Measurements from ENCODE around the gene SNF8.
A peak's percentile ranks its signal among the peaks of the same experiment; 100 is the strongest.

SNF8 gene

GRCh38 chr17:48929812-48930165 lies 14.9 kb downstream of the SNF8 start:
- DNase-seq (ENCODE audit: low spot score) (no peak), FAIRE-seq (no peak)

- FAIRE-seq: no peak
Observed at GRCh38 chr17:48928876-48929811, 15.5 kb downstream of the SNF8 start.

GRCh38 chr17:48927978-48928745 lies 16.5 kb downstream of the SNF8 start:
- DNase-seq (ENCODE audit: low spot score): no peak
- FAIRE-seq: no peak

More at GRCh38 chr17:48928876-48929811, 15.5 kb downstream of the SNF8 start:
- DNase-seq (ENCODE audit: low spot score): peak; percentile 6

GRCh38 chr17:48925991-48926342 lies 18.7 kb downstream of the SNF8 start:
- FAIRE-seq (no peak), DNase-seq (ENCODE audit: low spot score) (no peak)

DNA sequence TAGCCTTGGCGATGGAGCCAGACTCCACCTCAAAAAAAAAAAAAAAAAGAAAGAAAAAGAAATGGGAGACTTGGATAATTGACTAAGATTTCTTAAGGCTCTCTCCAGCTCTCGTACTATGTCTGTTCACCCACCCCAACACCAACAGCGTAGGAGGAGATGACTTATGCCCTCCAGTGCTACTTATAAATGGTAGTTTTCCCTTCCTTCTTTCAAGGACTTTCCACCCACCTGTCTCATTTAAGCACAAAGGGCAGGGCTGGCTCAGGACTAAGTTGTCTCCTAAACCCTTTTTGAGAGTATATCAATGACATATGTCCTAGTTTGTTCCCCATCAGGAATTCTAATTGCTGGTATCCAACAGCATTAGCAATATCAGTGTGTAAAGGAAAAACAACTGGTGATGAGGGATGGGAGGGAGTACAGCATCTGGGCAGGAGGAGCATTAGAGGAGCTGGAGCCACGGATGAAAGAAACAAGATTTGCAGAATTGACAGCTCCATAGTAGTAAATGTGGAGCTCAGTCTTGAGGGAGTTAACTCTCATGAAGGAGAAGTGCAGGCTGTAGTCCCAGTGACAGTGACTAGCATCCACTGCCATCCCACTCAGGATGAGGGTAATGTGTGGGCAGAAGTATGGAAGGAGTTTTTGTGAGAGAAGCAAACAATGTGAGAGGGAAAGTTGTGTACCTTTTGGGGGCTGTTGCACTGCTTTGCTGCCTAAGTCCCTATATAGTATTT lies 19.2 kb downstream of the SNF8 start:
- no peak for FAIRE-seq

GRCh38 chr17:48915459-48916282 lies 29.0 kb downstream of the SNF8 start:
- peak; percentile 77 for DNase-seq (ENCODE audit: low spot score)
- FAIRE-seq: peak; percentile 65

More for the DNA sequence above, 19.2 kb downstream of the SNF8 start:
- DNase-seq (ENCODE audit: low spot score): no peak

DNA sequence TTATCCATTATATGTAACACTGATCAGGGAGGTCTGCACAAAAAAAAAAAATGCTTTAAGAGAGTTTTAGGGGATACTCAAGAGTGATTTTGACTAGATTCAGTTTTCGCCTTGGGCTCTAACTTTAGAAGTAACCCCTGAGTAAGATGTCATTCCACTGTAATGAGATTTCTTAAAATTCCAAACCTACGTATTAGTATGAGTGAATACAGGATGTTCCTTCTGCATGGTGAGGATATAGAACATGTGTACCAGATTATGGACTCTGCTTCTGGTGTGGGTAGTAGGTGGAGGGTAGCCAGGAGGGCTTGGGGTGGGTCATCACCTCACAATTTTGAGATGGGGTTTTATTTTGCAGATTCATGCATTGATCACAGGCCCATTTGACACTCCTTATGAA lies 32.2 kb downstream of the SNF8 start:
- DNase-seq (ENCODE audit: low spot score): no peak
- FAIRE-seq: no peak

DNA sequence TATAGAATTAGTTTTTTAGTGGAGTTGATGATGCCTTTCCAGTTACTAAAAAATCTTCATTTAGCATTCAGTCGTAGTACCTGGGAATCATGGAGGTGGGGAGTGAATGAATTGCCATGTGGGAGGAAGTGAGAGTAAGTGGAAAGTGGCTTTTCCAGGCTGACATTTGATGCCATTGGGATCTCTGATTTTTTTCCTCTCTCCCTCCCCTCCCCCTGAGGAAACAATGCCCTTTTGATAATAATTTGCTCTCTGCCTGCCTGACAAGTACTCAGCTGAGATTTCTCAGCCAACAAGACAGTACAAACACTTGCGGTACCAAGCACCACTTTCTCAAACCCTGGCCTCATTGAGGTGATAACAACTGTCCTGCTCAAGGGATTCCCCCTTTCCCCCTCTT lies 34.3 kb downstream of the SNF8 start:
- FAIRE-seq (no peak), DNase-seq (ENCODE audit: low spot score) (no peak)

GRCh38 chr17:48909783-48910182 lies 34.9 kb downstream of the SNF8 start:
- no peak for DNase-seq (ENCODE audit: low spot score)
- no peak for FAIRE-seq

- peak; percentile 64 for DNase-seq (ENCODE audit: low spot score)
- FAIRE-seq: no peak
Observed at GRCh38 chr17:48908853-48909394, 35.7 kb downstream of the SNF8 start.

- FAIRE-seq: peak; percentile 55
- DNase-seq (ENCODE audit: low spot score): peak; percentile 77
Observed at GRCh38 chr17:48908047-48908843, 36.4 kb downstream of the SNF8 start, which contains the start of gene UBE2Z. TSS of gene UBE2Z (plus strand) at chr17:48908407. CDS start at chr17:48908504, 97 bp downstream.

GRCh38 chr17:48907713-48908046 lies 37.0 kb downstream of the SNF8 start:
- FAIRE-seq (no peak), DNase-seq (ENCODE audit: low spot score) (peak; percentile 54)

GRCh38 chr17:48905987-48906515 lies 38.6 kb downstream of the SNF8 start:
- DNase-seq (ENCODE audit: low spot score): no peak

DNA sequence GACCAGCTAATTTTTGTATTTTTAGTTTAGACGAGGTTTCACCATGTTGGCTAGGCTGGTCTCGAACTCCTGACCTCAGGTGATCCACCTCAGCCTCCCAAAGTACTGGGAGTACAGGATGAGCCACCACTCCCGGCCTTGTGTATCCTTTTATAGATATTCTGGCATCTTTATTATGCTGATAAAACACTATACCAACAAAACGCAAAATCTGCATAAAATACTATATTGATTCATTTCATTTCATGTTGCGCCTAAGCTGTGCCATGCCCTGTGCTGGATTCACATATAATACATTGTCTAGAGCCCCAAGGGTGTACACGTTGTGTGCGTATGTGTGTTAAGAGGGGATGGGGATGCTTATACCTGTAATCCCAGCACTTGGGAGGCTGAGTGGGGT lies 40.2 kb downstream of the SNF8 start:
- FAIRE-seq (no peak), DNase-seq (ENCODE audit: low spot score) (no peak)

More at GRCh38 chr17:48905987-48906515, 38.6 kb downstream of the SNF8 start:
- no peak for FAIRE-seq

GRCh38 chr17:48903401-48903800 lies 41.2 kb downstream of the SNF8 start:
- DNase-seq (ENCODE audit: low spot score) (no peak), FAIRE-seq (no peak)

DNA sequence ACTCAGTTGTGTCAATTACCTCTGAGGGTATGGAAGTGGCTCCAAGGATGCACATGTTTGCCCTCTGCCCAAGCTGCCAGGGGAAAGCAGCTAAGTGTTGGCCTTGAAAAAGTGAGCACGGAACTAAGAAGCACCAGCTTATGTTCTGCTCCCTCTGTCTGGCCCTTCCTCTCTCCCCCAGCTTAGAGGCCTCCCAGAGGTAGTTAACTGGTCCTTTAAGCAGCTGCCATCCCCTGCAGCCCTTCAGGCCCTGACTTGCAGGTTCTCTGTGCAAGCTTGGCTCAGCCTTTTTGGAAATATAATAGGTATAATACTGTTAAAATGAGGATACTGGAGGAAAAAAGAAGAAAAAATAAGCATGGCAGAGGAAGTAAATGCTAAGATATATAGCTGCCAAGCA lies 43.4 kb downstream of the SNF8 start:
- FAIRE-seq: no peak
- DNase-seq (ENCODE audit: low spot score): no peak

DNA sequence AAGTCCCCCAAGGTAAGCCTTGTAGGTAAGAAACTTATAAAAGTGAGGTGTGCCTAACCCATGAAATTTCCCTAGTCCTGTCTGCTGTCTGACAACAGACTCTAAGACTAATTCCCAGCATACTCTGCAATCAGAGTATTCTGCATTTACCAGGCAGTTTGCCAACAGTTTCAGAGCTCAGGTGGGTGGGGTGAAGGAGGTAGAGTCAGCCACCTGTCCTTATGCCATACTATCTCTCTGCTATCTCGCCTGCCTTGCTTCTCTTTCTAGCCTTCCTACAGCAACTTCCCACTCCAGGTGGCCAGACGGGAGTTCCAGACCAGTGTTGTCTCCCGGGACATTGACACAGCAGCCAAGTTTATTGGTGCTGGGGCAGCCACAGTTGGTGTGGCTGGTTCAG lies 49.8 kb downstream of the SNF8 start:
- no peak for FAIRE-seq
- DNase-seq (ENCODE audit: low spot score): no peak

DNA sequence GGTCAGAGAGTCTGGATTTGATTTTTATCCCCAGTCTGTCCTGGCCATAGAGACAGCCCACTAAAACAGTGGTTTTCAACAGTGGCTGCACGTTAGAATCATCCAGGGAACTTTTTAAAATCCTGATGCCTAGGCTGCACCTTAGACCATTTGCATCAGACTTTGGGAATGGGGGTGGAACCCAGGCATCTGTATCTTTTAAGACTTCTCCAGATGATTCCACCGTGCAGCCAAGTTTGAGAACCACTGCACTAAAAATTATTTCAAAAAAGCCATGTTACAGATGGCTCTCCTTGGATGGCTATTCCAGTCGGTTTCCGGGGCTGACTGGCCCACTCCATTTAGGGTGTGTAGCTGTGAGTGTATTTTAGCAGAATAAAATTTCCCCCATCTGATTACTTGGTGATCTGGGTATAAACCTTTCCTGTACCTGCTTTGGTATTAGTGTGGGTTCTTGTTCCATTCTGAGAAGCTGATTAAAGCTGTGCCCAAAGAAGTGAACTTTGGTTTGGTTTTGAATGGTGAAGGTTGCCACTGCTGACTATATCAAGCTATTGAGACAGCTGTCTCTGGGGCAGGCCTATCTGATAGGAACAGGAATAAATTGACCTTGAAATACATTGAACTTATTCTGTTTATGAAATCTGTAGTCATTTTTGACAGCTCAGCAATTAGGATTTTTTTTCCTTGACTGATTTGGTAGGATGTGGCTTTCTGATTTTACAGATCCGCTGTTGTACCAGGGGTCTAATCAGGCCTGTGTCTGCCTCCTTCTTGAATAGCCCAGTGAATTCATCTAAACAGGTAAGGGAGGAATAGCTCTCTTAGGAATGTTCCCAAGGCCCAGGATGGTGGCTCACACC lies 50.8 kb downstream of the SNF8 start:
- FAIRE-seq: no peak

More for the DNA sequence above, 50.8 kb downstream of the SNF8 start:
- no peak for DNase-seq (ENCODE audit: low spot score)
